ENCODE results near the gene FRYL.

DNA sequence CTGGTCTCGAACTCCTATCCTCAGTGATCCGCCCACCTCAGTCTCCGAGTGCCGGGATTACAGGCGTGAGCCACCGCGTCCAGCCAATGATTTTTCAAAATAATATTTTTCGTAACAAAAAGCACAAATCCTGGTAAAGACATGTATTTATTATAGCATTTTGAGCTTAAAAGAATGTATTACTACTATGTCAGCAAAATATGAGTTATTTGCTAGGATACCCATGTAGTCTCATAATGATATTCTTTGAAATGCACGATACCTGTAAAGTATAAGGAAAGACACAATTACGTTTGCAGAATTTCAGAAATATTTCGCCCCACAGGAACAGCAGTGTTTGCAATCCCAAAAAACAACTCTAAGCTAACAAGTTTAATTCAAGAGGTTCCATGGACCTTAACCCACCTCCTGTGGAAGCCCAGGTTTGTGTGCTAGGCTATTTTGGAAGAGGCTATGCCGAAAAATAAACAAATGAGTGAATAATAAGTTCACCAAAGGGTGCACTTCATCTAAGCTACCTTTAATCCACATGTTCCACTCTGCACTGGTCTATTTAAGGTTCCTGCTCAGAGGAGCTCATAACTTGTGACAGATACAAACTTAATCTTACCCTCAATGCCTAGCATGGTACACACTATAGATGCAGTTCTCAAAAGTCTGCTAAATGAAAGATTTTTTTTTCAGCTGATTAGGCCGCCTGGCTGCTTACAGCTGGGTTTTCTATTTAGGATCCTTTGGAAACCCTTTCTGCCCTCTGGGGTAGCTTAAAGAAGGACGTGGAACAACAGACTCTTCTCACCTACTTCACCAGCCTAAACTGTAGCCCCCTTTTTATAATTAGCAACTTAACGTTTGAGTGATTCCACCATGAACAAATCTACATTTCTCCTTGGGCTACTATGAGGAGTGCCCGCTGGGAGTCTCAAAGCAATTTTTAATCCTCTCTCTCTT lies 5.0 kb downstream of the FRYL start:
- TF ChIP-seq, protein P1, sequence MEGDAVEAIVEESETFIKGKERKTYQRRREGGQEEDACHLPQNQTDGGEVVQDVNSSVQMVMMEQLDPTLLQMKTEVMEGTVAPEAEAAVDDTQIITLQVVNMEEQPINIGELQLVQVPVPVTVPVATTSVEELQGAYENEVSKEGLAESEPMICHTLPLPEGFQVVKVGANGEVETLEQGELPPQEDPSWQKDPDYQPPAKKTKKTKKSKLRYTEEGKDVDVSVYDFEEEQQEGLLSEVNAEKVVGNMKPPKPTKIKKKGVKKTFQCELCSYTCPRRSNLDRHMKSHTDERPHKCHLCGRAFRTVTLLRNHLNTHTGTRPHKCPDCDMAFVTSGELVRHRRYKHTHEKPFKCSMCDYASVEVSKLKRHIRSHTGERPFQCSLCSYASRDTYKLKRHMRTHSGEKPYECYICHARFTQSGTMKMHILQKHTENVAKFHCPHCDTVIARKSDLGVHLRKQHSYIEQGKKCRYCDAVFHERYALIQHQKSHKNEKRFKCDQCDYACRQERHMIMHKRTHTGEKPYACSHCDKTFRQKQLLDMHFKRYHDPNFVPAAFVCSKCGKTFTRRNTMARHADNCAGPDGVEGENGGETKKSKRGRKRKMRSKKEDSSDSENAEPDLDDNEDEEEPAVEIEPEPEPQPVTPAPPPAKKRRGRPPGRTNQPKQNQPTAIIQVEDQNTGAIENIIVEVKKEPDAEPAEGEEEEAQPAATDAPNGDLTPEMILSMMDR (IDR thresholded peaks at IDR 0.05; ENCODE audit: insufficient read depth, low read length, poor library complexity, severe bottlenecking) = no peak
- TF ChIP-seq EZH2phosphoT487 (conservative IDR thresholded peaks at IDR 0.05; ENCODE audit: low read length) = no peak

All from SU-DHL-6 (cell line).